GM12892 (cell line): ENCODE results near the gene COX18. TPM values are rescaled to one million over a fixed set of nuclear protein-coding genes. Genes with fewer than 3 reads are reported as not detected.

ENCODE experiments used
- DNase-seq: peaks from one replicate; pipeline ENCODE4 v3.0.0; 2011; ENCODE audit not compliant: insufficient read length
- FAIRE-seq: peaks from 2 replicates; lab custom pipeline; 2011; peaks lifted over from hg19 to GRCh38; lab: Jason Lieb, UNC
- POLR2A ChIP-seq: IDR thresholded peaks from 2 replicates; pipeline ENCODE4 v1.6.1; 2011; ENCODE audit warnings: low read depth, low read length, control low read depth
- POLR2AphosphoS5 ChIP-seq: IDR thresholded peaks from 2 replicates; pipeline ENCODE4 v1.6.1; 2011; ENCODE audit warnings: low read depth, low read length, control low read depth
- TAF1 ChIP-seq: IDR thresholded peaks from 2 replicates; pipeline ENCODE4 v1.6.1; 2011; ENCODE audit warnings: low read depth, mild to moderate bottlenecking, control low read depth, low read length, borderline replicate concordance
- polyA plus RNA-seq: library from polyadenylated mRNA; unstranded; fragments of >200 nt; gene quantifications from one replicate; pipeline ENCODE4 v1.2.1, GENCODE V29; 2012; ENCODE audit warnings: missing spikeins, inconsistent platforms; ENCODE audit not compliant: missing spikeins

Gene COX18
- 15.2 TPM for polyA plus RNA-seq

DNA sequence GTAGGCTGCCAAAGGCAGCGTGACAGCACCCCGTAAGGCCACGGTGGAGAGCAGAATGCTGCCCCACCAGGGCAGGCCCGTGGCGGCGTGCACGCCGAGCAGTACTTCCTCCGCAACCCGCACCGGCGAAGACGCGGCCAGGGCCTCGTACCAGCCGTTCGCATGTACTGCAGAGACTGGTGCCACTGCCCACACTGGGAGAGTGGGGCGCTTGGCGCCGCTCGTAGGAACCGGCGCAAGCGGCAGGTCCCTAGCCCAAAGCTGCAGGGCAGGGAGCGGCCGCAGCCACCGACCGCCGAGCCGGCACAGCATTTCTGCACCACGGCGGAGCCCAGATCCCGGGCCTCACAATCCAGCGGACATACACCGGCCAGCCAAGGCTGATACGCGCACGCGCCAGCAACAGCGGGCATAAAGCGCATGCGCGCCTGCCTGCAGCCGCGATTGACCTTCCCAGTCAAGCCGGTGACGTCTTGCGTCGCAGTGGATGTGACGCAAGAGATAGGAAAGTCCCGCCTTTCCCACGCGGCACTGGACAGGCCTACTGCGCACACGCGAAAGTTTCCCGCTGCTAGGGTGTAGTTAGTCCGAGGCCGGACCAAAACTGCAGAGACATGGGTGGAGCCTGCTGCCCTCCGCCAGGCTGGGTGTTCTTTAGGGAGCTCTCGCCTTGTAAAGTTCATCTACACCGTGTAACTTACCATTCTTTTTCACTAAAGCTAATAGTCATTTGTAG, at the start of gene COX18:
TSS of gene COX18 (minus strand) at position 379 of the 736 bp plus-strand sequence. CDS start at position 312, 67 bp downstream.
- FAIRE-seq (peak; percentile 100), DNase-seq (peak; percentile 58)
- TF ChIP-seq POLR2AphosphoS5: peak; percentile 98
- peak; percentile 95 for TF ChIP-seq POLR2A
- peak; percentile 54 for TF ChIP-seq TAF1

DNA sequence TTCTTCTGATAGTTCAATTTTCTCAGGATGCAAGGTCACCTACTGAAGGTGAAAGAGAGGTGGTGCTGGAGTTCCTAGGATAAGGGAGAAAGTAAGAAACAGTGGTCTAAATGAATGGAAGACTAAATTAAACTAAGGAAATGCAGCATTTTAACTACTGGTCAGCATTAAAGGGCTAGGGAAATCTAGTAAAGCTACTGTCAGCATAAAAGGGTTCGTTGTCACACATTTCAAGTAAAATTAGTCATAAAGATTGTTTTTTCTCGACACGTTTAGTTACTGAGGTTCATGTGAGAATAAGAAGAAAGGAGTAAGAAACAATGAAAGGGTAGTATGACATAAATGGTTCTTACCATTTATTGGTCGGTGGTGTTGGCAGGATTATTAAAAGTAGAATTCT, 40.0 kb upstream of the COX18 start:
- no peak for FAIRE-seq
- TF ChIP-seq TAF1 (no peak), POLR2A (no peak), POLR2AphosphoS5 (no peak)
- no peak for DNase-seq

GRCh38 chr4:73104695-73105094, 35.2 kb upstream of the COX18 start:
- TF ChIP-seq POLR2AphosphoS5: no peak
- TF ChIP-seq TAF1: no peak
- no peak for TF ChIP-seq POLR2A
- no peak for DNase-seq
- no peak for FAIRE-seq

DNA sequence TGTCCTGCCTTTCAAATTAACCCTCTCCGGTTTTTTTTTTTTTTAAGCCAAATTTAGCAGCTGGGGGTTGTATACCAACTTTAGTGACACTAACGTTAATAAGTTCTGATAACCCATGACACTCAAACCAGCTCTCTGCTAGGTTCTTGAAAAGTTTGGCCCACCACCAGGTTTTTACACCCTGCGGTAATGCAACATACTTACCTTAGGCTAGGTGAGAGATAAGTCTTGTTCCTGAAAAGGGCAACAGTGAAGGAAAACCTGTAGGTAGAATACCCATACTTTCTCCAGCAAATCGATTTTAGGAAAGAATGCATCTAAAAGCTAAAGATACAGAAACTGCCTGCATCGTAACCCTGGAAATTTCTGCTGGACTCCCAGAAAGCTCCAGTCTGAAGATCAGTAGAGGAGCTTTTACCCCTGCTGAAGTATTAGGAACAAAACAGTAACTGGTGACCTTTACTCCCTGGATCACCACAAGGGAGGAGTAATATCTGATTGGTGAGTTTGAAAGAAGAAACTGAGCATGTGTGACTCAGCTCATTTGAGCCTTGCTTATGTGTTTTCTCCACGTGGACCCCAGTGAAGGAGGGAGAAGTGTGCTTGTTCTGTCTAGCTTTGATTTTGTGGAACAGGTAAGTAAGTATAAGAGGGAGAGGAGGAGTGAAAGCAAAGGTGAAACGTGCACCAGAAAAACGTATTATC, 34.4 kb upstream of the COX18 start:
- FAIRE-seq (no peak), DNase-seq (no peak)
- no peak for TF ChIP-seq TAF1
- no peak for TF ChIP-seq POLR2A
- 0 out of 2 replicates have a peak, but pooled peaks have one; percentile 14 for TF ChIP-seq POLR2AphosphoS5

- DNase-seq (no peak), FAIRE-seq (no peak)
- TF ChIP-seq POLR2A: no peak
- no peak for TF ChIP-seq TAF1
- TF ChIP-seq POLR2AphosphoS5: 0 out of 2 replicates have a peak, but pooled peaks have one; percentile 18
Observed at GRCh38 chr4:73099143-73099542, 29.6 kb upstream of the COX18 start.

- TF ChIP-seq POLR2A: no peak
- no peak for TF ChIP-seq TAF1
- no peak for TF ChIP-seq POLR2AphosphoS5
- no peak for FAIRE-seq
- DNase-seq: no peak
Observed at GRCh38 chr4:73098713-73099112, 29.2 kb upstream of the COX18 start.

DNA sequence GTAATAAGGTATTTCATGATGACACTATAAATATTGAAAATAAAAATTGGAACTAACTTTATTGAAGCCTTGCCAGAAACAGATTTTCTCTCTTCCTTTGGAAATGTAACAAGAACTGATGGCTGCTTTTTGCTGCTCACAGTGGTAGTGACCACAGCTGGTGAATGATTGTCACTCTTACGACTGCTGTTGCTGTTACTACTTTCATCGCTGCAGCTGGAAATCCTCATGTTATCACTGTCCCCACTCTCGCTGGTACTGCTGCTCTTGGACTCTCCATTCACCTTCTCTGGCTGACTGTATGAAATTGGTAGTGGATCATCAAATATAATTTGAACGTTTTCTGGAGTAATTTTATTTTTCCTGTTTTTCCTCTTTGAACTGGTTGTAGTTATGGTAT, 28.5 kb upstream of the COX18 start:
- no peak for TF ChIP-seq TAF1
- no peak for TF ChIP-seq POLR2A
- no peak for TF ChIP-seq POLR2AphosphoS5
- DNase-seq (no peak), FAIRE-seq (no peak)

GRCh38 chr4:73092868-73093267, 23.4 kb upstream of the COX18 start:
- FAIRE-seq (no peak), DNase-seq (no peak)
- TF ChIP-seq TAF1 (no peak), POLR2AphosphoS5 (no peak), POLR2A (no peak)

- TF ChIP-seq POLR2AphosphoS5 (no peak), POLR2A (no peak), TAF1 (no peak)
- FAIRE-seq (peak; percentile 40), DNase-seq (no peak)
Observed at GRCh38 chr4:73090738-73091137, 21.2 kb upstream of the COX18 start.

- DNase-seq (no peak), FAIRE-seq (no peak)
- TF ChIP-seq POLR2A: no peak
Observed at GRCh38 chr4:73087871-73088270, 18.4 kb upstream of the COX18 start.

GRCh38 chr4:73086095-73086868, 16.8 kb upstream of the COX18 start:
- FAIRE-seq (peak; percentile 24), DNase-seq (no peak)
- TF ChIP-seq POLR2A: no peak
- no peak for TF ChIP-seq TAF1
- no peak for TF ChIP-seq POLR2AphosphoS5
